CD14-positive monocyte (primary cell): Measurements from ENCODE around the gene MUC20. TPM values are rescaled to one million over a fixed set of nuclear protein-coding genes. Genes with fewer than 3 reads are reported as not detected.

Source experiments
- DNase-seq, 3 donors: peaks; one replicate each; pipeline ENCODE4 v3.0.0-alpha.2; 2011 to 2022
- H2AFZ ChIP-seq: 2 replicates; pipeline ENCODE4 v1.6.0; 2012; ENCODE audit warnings: mild to moderate bottlenecking, low read depth, low read length, inconsistent platforms; ENCODE audit not compliant: insufficient read depth, poor library complexity, severe bottlenecking
- H3K27ac ChIP-seq, 2 donors: 1 replicate in 1 of 2; 2 replicates in 1 of 2; pipeline ENCODE4 v1.5.1; 2012 to 2013; ENCODE audit warnings: low read length in 2 of 2, control low read depth in 1 of 2, inconsistent platforms in 1 of 2, low read depth in 1 of 2, mild to moderate bottlenecking in 1 of 2
- H3K27me3 ChIP-seq, 2 donors: one replicate each; pipeline versions ENCODE4 v1.6.0 to v1.6.1; 2011 to 2013; ENCODE audit warnings: low read length in 2 of 2; ENCODE audit not compliant: control insufficient read depth in 2 of 2, insufficient read depth in 2 of 2
- H3K36me3 ChIP-seq, 2 donors: replicated peaks in 1 of 2; 1 replicate in 1 of 2; 2 replicates in 1 of 2; pipeline versions ENCODE4 v1.5.1 to v1.6.1; 2012 to 2013; ENCODE audit warnings: low read length in 2 of 2, control low read depth in 1 of 2, inconsistent platforms in 1 of 2, mild to moderate bottlenecking in 1 of 2; ENCODE audit not compliant: insufficient read depth in 2 of 2, control insufficient read depth in 1 of 2
- H3K4me1 ChIP-seq, 2 donors: 1 replicate in 1 of 2; 2 replicates in 1 of 2; pipeline versions ENCODE4 v1.5.1 to v1.6.1; 2012 to 2013; ENCODE audit warnings: low read length in 2 of 2, control low read depth in 1 of 2, inconsistent platforms in 1 of 2, mild to moderate bottlenecking in 1 of 2, moderate library complexity in 1 of 2; ENCODE audit not compliant: insufficient read depth in 2 of 2, control insufficient read depth in 1 of 2
- H3K4me2 ChIP-seq: replicated peaks from 2 replicates; pipeline ENCODE3; 2012; ENCODE audit warnings: low read length, moderate library complexity, mild to moderate bottlenecking; ENCODE audit not compliant: poor library complexity, severe bottlenecking; ENCODE audit errors: extremely low read depth
- H3K4me3 ChIP-seq, 3 experiments: fragments of 200-600 bp in 1 of 3; sonication (generic) in 1 of 3; replicated peaks in 1 of 3; 1 replicate in 2 of 3; 2 replicates in 1 of 3; pipeline ENCODE4 v1.5.1; 2011 to 2013; ENCODE audit warnings: low read length in 3 of 3, mild to moderate bottlenecking in 3 of 3, control low read depth in 2 of 3, low read depth in 2 of 3, inconsistent platforms in 1 of 3, moderate library complexity in 1 of 3
- H3K79me2 ChIP-seq: 2 replicates; pipeline ENCODE4 v1.6.0; 2012; ENCODE audit warnings: mild to moderate bottlenecking, control low read depth, inconsistent platforms, low read length, moderate library complexity; ENCODE audit not compliant: insufficient read depth
- H3K9ac ChIP-seq: 2 replicates; pipeline ENCODE4 v1.6.0; 2017; ENCODE audit warnings: low read length, mild to moderate bottlenecking; ENCODE audit not compliant: insufficient read depth, poor library complexity, severe bottlenecking
- H3K9me3 ChIP-seq, 2 donors: replicated peaks in 1 of 2; 1 replicate in 1 of 2; 2 replicates in 1 of 2; pipeline versions ENCODE4 v1.5.1 to v1.6.1; 2012 to 2013; ENCODE audit warnings: low read length in 2 of 2, control low read depth in 1 of 2; ENCODE audit not compliant: control insufficient read depth in 1 of 2, insufficient read depth in 1 of 2
- H4K20me1 ChIP-seq: 2 replicates; pipeline ENCODE4 v1.6.0; 2012; ENCODE audit warnings: mild to moderate bottlenecking, low read length, control low read depth, moderate library complexity; ENCODE audit not compliant: insufficient read depth
- H3K27ac Mint-ChIP-seq, 7 donors: one replicate each; pipeline ENCODE4 v1.8.0; 2020; ENCODE audit warnings: mild to moderate bottlenecking in 7 of 7, mixed read lengths in 7 of 7, moderate library complexity in 6 of 7, inconsistent platforms in 2 of 7
- H3K27me3 Mint-ChIP-seq, 3 donors: one replicate each; pipeline ENCODE4 v1.8.0; 2021 to 2022; ENCODE audit warnings: low read depth in 3 of 3, mild to moderate bottlenecking in 3 of 3, mixed read lengths in 3 of 3, moderate library complexity in 3 of 3, inconsistent platforms in 1 of 3
- H3K36me3 Mint-ChIP-seq, 2 donors: one replicate each; pipeline ENCODE4 v1.8.0; 2020; ENCODE audit warnings: mixed read lengths in 2 of 2, inconsistent platforms in 1 of 2, mild to moderate bottlenecking in 1 of 2
- H3K4me1 Mint-ChIP-seq: one replicate; pipeline ENCODE4 v1.8.0; 2020; ENCODE audit warnings: mild to moderate bottlenecking, mixed read lengths
- H3K4me3 Mint-ChIP-seq, 2 donors: one replicate each; pipeline ENCODE4 v1.8.0; 2020; ENCODE audit warnings: mild to moderate bottlenecking in 2 of 2, mixed read lengths in 2 of 2, moderate library complexity in 1 of 2
- H3K9me3 Mint-ChIP-seq, 7 donors: one replicate each; pipeline ENCODE4 v1.8.0; 2020 to 2022; ENCODE audit warnings: mixed read lengths in 7 of 7, mild to moderate bottlenecking in 6 of 7, moderate library complexity in 6 of 7, inconsistent platforms in 2 of 7
- WGBS: methylation state at CpG from one replicate; pipeline ENCODE4 v1.1.5; 2013; ENCODE audit warnings: missing lambda C conversion rate; ENCODE audit not compliant: insufficient coverage; 5-methylcytosine and 5-hydroxymethylcytosine counted together
- intact Hi-C, 2 donors: fragments of 100-400 bp; cut with micrococcal nuclease; formaldehyde crosslinking; loops; one replicate each; pipeline versions ENCODE4 v1.15.0 to v1.15.1; 2023
- polyA plus RNA-seq, 3 donors: library from polyadenylated mRNA; depleted of rRNA in 1 of 3; unstranded in 2 of 3; stranded (reverse) in 1 of 3; fragments of 300-500 nt in 2 of 3; fragments of >200 nt in 1 of 3; fragmentation: Illumina TruSeq in 2 of 3; gene quantifications; 1 replicate in 2 of 3; 2 replicates in 1 of 3; pipeline ENCODE4 v1.2.3, GENCODE V29; 2012 to 2021
- TF ChIP-seq, protein P1 (sequence below): fragments of 200-600 bp; IDR thresholded peaks from one replicate; pipeline ENCODE4 v1.8.0; 2022; ENCODE audit warnings: antibody characterized with exemption, mild to moderate bottlenecking

The MUC20 gene
- polyA plus RNA-seq, 3 donors = 5.4 TPM; not detected in 2

GRCh38 chr3:195755791-195756676, 35.3 kb downstream of the MUC20 start:
- H3K36me3 Mint-ChIP-seq = no peaks in the 10 kb centered on the region
- DNase-seq = no peak
- Histone ChIP-seq H4K20me1 (no peaks in the 10 kb centered on the region), H3K36me3 (no peaks in the 10 kb centered on the region), H3K9ac (no peak overlapping the region), H3K79me2 (no peaks in the 10 kb centered on the region), H3K4me1 (no peaks in the 10 kb centered on the region), H3K4me3 (no peak overlapping the region), H3K27me3 (peaks cover 3 to 19% of the 10 kb centered on the region in 2 donors), H3K4me2 (no peak overlapping the region), H3K27ac (no peak overlapping the region), H2AFZ (no peak overlapping the region), H3K9me3 (no peaks in the 10 kb centered on the region)
- peaks cover 0 to 2% (median 0%) of the 10 kb centered on the region in 7 donors for H3K9me3 Mint-ChIP-seq
- no peak overlapping the region for H3K4me3 Mint-ChIP-seq
- intact Hi-C loops = no loop called here
- H3K27ac Mint-ChIP-seq = no peak overlapping the region
- TF ChIP-seq, protein P1, sequence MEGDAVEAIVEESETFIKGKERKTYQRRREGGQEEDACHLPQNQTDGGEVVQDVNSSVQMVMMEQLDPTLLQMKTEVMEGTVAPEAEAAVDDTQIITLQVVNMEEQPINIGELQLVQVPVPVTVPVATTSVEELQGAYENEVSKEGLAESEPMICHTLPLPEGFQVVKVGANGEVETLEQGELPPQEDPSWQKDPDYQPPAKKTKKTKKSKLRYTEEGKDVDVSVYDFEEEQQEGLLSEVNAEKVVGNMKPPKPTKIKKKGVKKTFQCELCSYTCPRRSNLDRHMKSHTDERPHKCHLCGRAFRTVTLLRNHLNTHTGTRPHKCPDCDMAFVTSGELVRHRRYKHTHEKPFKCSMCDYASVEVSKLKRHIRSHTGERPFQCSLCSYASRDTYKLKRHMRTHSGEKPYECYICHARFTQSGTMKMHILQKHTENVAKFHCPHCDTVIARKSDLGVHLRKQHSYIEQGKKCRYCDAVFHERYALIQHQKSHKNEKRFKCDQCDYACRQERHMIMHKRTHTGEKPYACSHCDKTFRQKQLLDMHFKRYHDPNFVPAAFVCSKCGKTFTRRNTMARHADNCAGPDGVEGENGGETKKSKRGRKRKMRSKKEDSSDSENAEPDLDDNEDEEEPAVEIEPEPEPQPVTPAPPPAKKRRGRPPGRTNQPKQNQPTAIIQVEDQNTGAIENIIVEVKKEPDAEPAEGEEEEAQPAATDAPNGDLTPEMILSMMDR = no peak
- H3K4me1 Mint-ChIP-seq = no peaks in the 10 kb centered on the region
- H3K27me3 Mint-ChIP-seq = peaks cover 27 to 46% (median 35%) of the 10 kb centered on the region in 3 donors
- WGBS = 79% methylated on average over 2 of the region's 16 CpGs

DNA sequence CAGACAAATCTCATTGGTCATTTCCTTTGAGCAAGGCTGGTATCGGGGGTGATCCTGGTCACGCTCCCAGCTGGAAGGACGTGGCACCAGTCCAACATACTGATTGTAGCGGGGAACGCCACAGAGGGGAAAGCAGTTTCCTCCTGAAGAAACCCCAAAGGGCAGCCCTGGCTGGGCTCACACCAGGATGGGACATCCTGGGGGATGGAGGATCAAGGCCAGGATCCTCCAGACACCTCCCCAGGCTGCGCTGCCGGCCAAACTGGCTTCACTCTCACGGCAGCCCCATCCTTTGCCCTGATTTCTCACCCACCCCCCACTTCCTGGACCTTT, 36.6 kb downstream of the MUC20 start:
- Histone ChIP-seq H2AFZ (no peak overlapping the region), H3K27ac (no peak overlapping the region), H3K9me3 (no peaks in the 10 kb centered on the region), H3K36me3 (no peaks in the 10 kb centered on the region), H3K27me3 (peaks cover 12 to 27% of the 10 kb centered on the region in 2 donors), H3K4me2 (no peak overlapping the region), H3K9ac (no peak overlapping the region), H3K4me1 (no peaks in the 10 kb centered on the region), H4K20me1 (no peaks in the 10 kb centered on the region), H3K79me2 (no peaks in the 10 kb centered on the region), H3K4me3 (no peak overlapping the region)
- TF ChIP-seq, protein P1 = no peak
- intact Hi-C loops = no loop called here
- Mint-ChIP-seq H3K27ac (no peak overlapping the region), H3K27me3 (peaks cover 37 to 58% (median 44%) of the 10 kb centered on the region in 3 donors), H3K9me3 (peaks cover 0 to 4% (median 0%) of the 10 kb centered on the region in 7 donors), H3K4me3 (no peak overlapping the region), H3K36me3 (no peaks in the 10 kb centered on the region), H3K4me1 (no peaks in the 10 kb centered on the region)
- no peak for DNase-seq
- 42% methylated on average over 8 of the region's 8 CpGs for WGBS
